Retina (tissue), 1 donor: ENCODE measurements around the gene ZNF564.
"Not testable (repeated sequence)": the region's sequence is repeated elsewhere in the genome, so short reads cannot be mapped to it uniquely, and the experiment has no call there.

ENCODE experiments used
- DNase-seq: peaks from one replicate; pipeline ENCODE4 v3.0.0-alpha.2; 2016

The ZNF564 gene

GRCh38 chr19:12496480-12496879 is 54.8 kb downstream of the ZNF564 start:
- no peak for DNase-seq

GRCh38 chr19:12495002-12495802 is 56.1 kb downstream of the ZNF564 start:
- DNase-seq = peak; percentile 96

GRCh38 chr19:12494260-12494860 is 56.9 kb downstream of the ZNF564 start:
- DNase-seq = no peak

GRCh38 chr19:12486265-12486783 is 65.0 kb downstream of the ZNF564 start:
- DNase-seq = not testable (repeated sequence)

GRCh38 chr19:12485571-12485970 is 65.7 kb downstream of the ZNF564 start:
- DNase-seq = no peak

- no peak for DNase-seq
These were observed 66.2 kb downstream of the ZNF564 start for GRCh38 chr19:12485052-12485416.

GRCh38 chr19:12484371-12485051 is 66.8 kb downstream of the ZNF564 start, which contains the start of gene ZNF709:
ZNF709 (minus strand) TSS chr19:12484816; CDS start chr19:12484657, 159 bp downstream.
- DNase-seq = peak; percentile 98

- DNase-seq = no peak
These were observed 67.3 kb downstream of the ZNF564 start for GRCh38 chr19:12484011-12484370.

GRCh38 chr19:12482509-12482886 is 68.8 kb downstream of the ZNF564 start:
- no peak for DNase-seq

- no peak for DNase-seq
These were observed 69.3 kb downstream of the ZNF564 start for GRCh38 chr19:12481781-12482508.

GRCh38 chr19:12478234-12478941 is 72.9 kb downstream of the ZNF564 start:
- no peak for DNase-seq
